Measurements from ENCODE around the gene SLC35E1.

DNA sequence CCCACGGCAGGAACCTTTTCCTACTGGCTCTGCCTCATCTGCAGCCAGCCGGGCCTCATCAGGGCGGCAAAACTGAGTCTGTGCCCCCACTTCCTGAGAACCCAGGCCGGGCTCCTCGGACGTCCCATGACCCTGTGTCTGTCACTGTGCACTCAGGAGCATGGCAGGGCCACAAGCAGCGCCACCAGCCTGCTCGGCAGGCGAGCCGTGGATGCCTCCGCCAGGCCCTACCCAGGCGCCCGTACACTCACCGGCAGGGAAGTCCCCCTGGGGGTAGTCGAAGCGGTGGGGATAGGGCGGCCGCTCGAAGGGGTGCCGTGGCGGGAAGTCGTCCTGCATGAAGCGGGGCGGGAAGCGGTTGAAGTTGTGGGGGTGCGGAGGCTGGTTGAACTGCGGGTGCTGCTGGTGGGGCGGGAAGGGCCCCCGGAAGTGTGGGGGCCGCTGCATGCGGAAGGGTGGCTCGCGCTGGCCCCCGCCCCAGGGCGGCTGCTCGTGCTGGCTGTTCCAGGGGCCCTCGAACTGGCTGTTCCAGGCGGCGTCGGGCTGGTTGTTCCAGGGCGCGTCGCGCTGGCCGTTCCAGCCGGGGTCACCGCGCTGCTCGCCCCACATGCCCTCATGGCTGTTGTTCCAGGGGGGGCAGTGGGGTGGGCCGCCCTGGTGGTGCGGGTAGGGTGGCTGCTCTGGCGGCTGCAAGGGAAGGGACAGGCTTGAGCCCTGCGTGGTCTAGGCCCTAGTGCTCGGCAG is 47.1 kb downstream of the SLC35E1 start:
- TF ChIP-seq, protein P1, sequence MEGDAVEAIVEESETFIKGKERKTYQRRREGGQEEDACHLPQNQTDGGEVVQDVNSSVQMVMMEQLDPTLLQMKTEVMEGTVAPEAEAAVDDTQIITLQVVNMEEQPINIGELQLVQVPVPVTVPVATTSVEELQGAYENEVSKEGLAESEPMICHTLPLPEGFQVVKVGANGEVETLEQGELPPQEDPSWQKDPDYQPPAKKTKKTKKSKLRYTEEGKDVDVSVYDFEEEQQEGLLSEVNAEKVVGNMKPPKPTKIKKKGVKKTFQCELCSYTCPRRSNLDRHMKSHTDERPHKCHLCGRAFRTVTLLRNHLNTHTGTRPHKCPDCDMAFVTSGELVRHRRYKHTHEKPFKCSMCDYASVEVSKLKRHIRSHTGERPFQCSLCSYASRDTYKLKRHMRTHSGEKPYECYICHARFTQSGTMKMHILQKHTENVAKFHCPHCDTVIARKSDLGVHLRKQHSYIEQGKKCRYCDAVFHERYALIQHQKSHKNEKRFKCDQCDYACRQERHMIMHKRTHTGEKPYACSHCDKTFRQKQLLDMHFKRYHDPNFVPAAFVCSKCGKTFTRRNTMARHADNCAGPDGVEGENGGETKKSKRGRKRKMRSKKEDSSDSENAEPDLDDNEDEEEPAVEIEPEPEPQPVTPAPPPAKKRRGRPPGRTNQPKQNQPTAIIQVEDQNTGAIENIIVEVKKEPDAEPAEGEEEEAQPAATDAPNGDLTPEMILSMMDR (IDR thresholded peaks at IDR 0.05), result no peak
- TF ChIP-seq POLR2A (IDR thresholded peaks at IDR 0.05), result no peak
- no peak for TF ChIP-seq POLR2AphosphoS5 (IDR thresholded peaks at IDR 0.05)
